HG02759 (cell line): Measurements from ENCODE around the gene XIRP2.

Experiments used
- ATAC-seq: cut with Tn5 transposase; IDR thresholded peaks from one replicate; pipeline ENCODE4 v1.9.1; 2021; ENCODE audit warnings: mild to moderate bottlenecking, moderate library complexity; ENCODE audit not compliant: unreplicated experiment

Gene XIRP2

DNA sequence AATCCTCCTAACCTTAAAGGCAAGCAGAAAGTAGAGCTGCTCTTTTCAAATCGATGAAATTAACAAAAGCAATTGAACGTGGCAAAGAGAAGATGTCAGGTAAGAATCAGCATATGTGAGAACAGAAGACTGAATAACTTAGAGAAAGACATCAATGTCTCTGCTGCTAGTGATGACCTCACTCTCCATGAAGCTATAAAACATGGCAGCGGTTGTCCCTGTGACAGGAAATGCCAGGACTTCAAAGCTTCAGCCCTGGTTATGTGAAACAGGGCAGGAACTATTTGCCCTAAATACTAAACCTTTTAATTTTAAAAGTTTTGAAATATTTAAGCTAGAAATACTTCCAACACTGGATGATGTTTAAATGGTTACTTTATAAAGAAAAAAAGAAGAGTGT lies 383.7 kb downstream of the XIRP2 start:
- ATAC-seq, result no peak

DNA sequence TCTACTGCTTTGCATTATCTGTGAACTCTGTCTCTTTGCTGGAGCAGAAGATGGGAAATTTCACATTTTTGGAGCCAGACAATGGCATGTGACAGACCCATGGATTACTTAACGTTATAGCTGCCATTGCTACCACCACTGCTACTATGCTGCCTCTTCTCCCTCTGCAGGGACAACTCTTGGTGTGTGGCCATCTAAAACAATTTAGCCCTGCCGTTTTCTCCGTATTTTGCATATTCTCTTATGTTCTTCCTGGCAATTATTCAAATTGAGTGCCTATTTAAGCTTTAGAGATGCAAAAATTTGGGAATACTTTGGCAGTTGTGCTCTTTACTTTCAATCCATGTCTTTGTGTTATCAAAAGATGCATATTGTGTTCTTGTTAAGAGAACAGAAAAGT lies 386.8 kb downstream of the XIRP2 start:
- no peak for ATAC-seq

DNA sequence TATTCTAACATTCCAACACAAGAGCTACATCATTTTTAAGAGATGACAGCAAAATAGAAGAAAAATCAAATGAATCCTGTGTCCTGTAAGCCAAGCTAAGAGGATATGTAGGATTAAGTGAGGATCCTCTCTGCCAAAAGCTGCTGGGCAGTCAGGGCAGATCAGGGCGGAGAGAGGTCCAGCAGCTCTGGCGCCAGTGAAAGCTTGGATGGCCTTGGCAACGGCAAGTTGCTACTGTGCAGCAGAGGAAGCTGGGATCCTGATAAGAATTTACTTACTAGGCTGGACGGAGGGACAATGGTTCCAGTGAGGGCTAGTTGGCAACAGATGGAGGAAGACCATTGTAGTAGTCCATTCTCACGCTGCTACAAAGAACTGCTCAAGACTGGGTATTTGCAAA lies 391.5 kb downstream of the XIRP2 start:
- ATAC-seq, result no peak

DNA sequence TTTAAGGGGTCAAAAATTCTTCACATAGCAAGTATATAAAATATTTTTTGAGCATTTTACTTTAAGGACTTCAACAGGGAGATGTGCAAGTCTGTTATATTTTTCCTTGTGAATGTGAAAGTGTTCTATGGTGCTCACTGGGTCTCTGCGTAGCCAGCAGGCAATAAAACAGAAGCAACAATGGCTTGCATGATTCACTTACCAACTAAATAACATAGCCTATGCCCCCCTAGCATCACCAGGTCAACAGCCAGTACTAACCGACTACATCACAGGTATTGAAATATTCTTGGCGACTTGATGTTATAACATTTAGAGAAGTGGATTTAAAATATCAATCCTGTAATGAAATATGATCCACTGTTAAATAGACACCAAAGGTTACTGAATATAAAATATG lies 398.9 kb downstream of the XIRP2 start:
- no peak for ATAC-seq

DNA sequence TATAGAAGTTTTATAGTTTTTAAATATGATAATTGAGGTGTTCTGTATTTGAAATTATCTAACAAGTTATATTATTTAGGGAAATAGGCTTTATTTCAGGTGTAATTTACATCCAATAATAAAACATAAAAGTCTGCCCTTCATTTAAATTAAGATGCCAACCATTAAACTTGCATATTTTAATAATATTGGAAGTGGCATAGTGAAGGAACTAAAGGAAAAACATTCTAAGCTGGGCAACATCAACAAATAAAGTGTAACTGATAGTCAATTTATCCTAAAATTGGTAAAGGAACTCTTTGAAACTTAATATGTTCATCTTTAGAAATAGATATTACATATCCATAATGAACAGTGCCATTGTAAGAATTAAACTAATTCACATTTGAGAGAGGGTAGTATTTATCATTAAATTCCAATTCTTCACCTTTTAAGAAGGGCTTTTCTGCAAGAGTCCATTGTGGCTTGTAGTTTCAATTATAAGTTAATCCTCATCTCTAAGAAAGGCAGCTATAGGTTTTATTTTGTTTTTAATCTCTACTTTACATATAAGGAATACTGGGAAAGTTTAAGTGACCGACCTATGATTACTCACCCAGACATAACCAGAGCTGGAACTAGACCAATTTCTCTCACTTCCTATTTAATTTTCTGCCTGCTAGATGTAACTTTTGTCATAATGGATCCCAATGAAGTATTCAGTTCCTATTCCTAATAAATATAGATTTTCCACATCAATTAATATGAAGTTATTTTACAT lies 401.6 kb downstream of the XIRP2 start:
- ATAC-seq, result no peak

DNA sequence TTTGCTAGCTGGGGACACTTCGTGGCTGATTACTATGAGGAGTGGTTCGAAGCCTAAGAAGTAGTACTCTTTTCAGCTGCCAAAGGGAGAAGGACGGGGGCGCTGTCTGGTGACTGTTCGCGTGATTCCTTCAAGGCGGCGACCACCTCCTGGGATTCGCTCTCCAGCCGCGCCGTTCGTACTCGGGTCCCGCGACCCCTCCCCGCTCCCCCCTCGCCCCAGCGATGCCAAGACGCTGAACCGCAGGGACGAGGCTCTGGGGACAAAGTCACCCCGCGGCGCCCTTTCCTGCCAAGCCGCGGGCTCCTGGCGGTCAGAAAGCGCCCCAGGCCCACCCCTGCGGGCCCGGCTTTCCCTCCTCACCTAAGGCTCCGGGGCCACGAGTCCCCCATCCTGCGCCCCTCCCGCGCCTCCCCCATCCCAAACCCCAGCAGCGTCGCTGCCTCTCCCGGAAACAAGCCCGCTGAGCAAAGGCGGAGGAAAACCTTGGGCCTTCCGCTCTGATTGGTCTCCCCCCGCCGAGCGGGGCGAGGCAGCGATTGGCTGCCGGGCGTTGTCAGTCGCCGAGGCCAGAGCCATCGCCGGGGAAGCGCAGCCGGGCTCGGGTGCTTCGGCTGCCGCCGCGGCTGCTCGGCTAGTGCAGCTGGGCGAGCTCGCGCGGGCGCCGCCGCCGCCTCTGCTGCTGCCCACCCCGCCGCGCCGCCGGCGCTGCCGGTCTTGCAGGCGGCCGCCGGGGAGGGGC lies 404.3 kb downstream of the XIRP2 start, which contains the start of gene B3GALT1:
Gene B3GALT1 (plus strand): TSS at position 572 of the 742 bp plus-strand sequence.
- ATAC-seq, result peak; percentile 99

DNA sequence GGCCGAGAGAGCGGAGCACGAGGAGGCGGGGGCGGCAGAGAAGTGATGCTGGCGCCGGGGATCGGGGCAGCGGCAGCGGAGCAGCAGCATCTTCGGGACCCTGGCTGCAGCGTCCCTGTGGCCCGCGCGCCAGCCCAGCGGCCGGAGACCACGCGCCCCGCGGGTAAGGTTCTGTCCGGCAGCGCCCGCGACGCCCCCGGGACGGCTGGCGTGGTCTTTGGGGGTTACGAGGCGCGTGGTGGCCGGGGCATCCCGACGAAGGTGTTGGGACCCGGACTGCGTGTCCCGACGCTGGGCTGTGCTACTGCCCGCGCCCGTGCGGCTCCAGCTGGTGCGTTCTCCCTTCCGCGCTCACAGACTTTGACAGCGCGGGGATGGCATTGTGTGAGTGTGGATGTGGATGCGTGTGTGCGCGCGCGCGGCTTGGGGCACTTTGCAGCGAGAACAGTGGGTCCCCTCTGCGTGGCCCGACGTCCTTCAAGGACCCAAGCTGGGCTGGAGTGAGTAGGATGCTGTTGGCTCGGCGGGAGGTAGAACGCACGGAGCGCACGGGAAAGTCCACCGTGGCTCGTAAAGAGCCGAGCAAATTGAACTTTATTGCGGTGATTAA lies 405.0 kb downstream of the XIRP2 start:
- peak; percentile 6 for ATAC-seq

DNA sequence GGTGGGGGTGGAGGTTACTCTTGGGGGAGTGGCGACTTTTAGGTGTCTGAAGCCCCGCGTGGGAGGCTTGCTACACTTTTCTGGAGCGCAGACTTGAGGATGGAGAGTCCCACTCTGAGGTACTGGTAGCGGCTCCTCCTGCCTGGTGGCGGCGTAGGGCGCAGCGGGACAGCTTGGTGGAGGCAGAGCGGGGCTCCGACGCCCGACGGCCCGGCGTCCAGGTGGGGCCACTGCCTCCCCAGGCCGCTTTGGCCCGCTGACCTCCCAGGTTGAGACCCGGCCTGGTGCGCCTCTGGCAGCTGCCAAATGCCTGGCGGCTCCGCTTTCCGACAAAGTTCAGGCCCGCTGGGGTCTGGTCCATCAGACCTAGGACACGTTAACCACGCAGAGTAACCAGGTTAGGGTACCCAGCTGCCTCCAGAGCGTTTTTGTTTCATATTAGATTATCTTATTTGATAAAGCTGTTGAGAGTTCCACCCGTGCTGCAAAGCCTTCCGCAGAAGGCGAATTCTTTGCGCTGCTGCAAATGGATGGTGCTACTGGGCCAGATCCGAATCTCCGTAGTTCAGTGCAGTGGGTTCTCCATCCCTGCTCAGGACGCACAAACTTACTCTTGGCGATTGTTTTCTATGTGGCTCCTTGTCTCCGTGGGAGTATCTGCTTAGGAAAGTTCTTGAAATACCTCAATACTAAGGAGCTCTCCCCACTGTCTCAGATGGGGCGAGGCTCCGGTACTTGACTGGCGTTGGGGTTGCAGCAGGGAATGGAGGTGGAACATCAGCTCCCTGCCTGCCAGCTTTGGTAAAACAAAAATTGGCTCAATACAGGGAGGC lies 405.9 kb downstream of the XIRP2 start:
- ATAC-seq, result no peak

DNA sequence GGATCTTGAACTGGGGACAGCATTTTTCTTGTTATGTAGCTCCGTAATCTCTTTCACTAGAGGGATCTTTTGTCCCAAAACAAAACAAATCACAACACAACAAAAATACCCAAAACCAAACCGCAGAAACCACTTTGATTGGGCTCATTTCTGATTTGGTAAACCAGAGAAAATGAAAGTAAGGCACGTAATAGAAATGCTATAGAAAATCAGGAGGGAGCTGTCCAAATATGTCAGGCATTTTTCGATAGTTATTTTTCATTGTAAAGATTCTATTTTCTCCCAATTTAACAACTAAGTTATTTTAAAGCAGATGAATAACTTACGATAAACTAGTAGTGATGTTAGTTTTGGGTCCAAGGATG lies 406.5 kb downstream of the XIRP2 start:
- no peak for ATAC-seq

DNA sequence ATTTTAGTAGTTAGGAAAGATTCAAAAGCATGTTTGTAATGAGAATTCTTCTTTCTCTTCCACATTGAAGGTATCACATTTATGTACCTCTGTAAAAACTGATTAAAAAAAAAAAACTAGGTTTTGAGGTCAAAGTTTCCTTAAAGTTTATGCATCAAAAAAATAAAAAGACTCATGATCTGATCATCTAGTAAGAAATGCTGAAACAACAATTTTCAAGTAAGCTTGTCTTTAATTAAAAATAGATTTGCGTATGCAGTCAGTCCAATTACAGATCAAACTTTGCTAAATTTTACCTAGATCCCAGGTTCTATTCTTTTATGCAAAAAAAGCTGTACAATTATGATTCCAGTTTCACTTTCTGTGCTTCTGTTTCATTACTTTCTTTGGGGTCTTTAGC lies 409.0 kb downstream of the XIRP2 start:
- no peak for ATAC-seq

DNA sequence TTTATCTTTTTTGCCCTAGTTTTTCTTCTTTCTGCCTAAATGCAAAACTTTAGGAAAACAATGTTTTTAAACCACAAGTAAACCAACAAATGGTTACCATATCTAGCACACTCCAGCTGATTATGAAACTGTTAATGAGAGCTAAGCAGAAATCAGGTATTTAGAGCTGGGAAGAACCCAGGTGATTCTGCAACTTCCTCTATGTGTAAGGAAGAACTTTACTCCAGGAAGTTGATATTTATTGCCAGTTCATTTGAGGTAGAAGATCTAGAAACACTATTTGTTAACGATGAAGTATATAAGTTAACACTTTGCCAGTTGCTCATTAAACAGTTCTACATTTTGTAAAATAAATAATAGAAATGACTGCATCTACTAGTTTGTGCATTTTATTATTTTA lies 409.7 kb downstream of the XIRP2 start:
- ATAC-seq, result no peak
